HepG2 (cell line): Measurements from ENCODE around the gene SPIRE1. TPM values are rescaled to one million over a fixed set of nuclear protein-coding genes. Genes with fewer than 3 reads are reported as not detected.

Experiments
- CREM ChIP-seq, 2 experiments: sonication (generic) in 1 of 2; formaldehyde crosslinking in 1 of 2; IDR thresholded peaks; 2 replicates each; pipeline versions ENCODE4 v1.4.0 to v1.6.1; 2016 to 2020; ENCODE audit warnings: antibody characterized with exemption in 1 of 2, mild to moderate bottlenecking in 1 of 2, missing genetic modification reagents in 1 of 2
- ELF4 ChIP-seq: sonication (generic); formaldehyde crosslinking; IDR thresholded peaks from 2 replicates; pipeline ENCODE4 v1.5.0; 2020; ENCODE audit warnings: missing genetic modification reagents, mild to moderate bottlenecking, moderate library complexity, borderline replicate concordance
- GABPA ChIP-seq, 2 experiments: IDR thresholded peaks; 2 replicates each; pipeline ENCODE4 v1.6.1; 2011 to 2016; ENCODE audit warnings: low read depth in 2 of 2, low read length in 1 of 2, missing biosample characterization in 1 of 2, missing genetic modification characterization in 1 of 2
- HMG20B ChIP-seq: conservative IDR thresholded peaks from 2 replicates; pipeline ENCODE4 v1.6.1; 2016; ENCODE audit warnings: missing genetic modification reagents, missing compliant biosample characterization
- NR2F2 ChIP-seq: IDR thresholded peaks from 2 replicates; pipeline ENCODE4 v1.6.1; 2012; ENCODE audit warnings: low read depth, inconsistent platforms, borderline replicate concordance
- RFX1 ChIP-seq: fragments of 450-650 bp; IDR thresholded peaks from 2 replicates; pipeline ENCODE4 v1.6.1; 2017
- ZBTB46 ChIP-seq: sonication (generic); formaldehyde crosslinking; IDR thresholded peaks from 2 replicates; pipeline ENCODE4 v1.4.0; 2020; ENCODE audit warnings: mild to moderate bottlenecking, missing genetic modification reagents, borderline replicate concordance
- ZNF24 ChIP-seq: fragments of 450-650 bp; IDR thresholded peaks from 2 replicates; pipeline ENCODE4 v1.6.1; 2017; ENCODE audit warnings: antibody characterized with exemption, mild to moderate bottlenecking
- ZNF260 ChIP-seq: sonication (generic); formaldehyde crosslinking; IDR thresholded peaks from 2 replicates; pipeline ENCODE4 v1.4.0; 2020; ENCODE audit warnings: missing genetic modification reagents, low read depth, mild to moderate bottlenecking, borderline replicate concordance
- ZNF318 ChIP-seq: sonication (generic); formaldehyde crosslinking; IDR thresholded peaks from 2 replicates; pipeline ENCODE4 v1.4.0; 2020; ENCODE audit warnings: mild to moderate bottlenecking, missing genetic modification reagents
- ZNF331 ChIP-seq: sonication (generic); formaldehyde crosslinking; IDR thresholded peaks from 2 replicates; pipeline ENCODE4 v1.4.0; 2020; ENCODE audit warnings: missing genetic modification reagents
- ZNF503 ChIP-seq: sonication (generic); formaldehyde crosslinking; IDR thresholded peaks from 2 replicates; pipeline ENCODE4 v1.4.0; 2020; ENCODE audit warnings: missing genetic modification reagents
- ZNF607 ChIP-seq: sonication (generic); formaldehyde crosslinking; IDR thresholded peaks from 2 replicates; pipeline ENCODE4 v1.5.1; 2020; ENCODE audit warnings: missing genetic modification reagents, mild to moderate bottlenecking, borderline replicate concordance
- polyA plus RNA-seq, 8 experiments: library from polyadenylated mRNA; depleted of rRNA in 3 of 8; stranded (reverse) in 7 of 8; unstranded in 1 of 8; fragments of >200 nt; fragmentation: Illumina TruSeq in 4 of 8; extraction: Trizol in 4 of 8; gene quantifications; 2 replicates each; pipeline versions ENCODE4 v1.2.1 to v1.2.3, GENCODE V29; 2011 to 2016; ENCODE audit warnings: low read depth in 4 of 8, missing spikeins in 1 of 8, mixed read lengths in 1 of 8; ENCODE audit not compliant: insufficient read depth in 1 of 8
- total RNA-seq, 5 experiments: library from RNA; depleted of rRNA; stranded (reverse); fragments of >200 nt; fragmentation: Illumina TruSeq; extraction: Trizol; gene quantifications; 2 replicates each; pipeline ENCODE4 v1.2.3, GENCODE V29; 2016; ENCODE audit warnings: low read depth in 1 of 5
- TF ChIP-seq, protein P1 (sequence below): sonication (generic); formaldehyde crosslinking; IDR thresholded peaks from 2 replicates; pipeline ENCODE4 v1.4.0; 2020; ENCODE audit warnings: mild to moderate bottlenecking, low read depth, missing genetic modification reagents

Gene SPIRE1
- total and polyA plus RNA-seq, 2 of the 13 experiments (the other 11 are each of a cell fraction or from before 2014, with no cell fraction given) = 9.9 to 21.3 TPM

DNA sequence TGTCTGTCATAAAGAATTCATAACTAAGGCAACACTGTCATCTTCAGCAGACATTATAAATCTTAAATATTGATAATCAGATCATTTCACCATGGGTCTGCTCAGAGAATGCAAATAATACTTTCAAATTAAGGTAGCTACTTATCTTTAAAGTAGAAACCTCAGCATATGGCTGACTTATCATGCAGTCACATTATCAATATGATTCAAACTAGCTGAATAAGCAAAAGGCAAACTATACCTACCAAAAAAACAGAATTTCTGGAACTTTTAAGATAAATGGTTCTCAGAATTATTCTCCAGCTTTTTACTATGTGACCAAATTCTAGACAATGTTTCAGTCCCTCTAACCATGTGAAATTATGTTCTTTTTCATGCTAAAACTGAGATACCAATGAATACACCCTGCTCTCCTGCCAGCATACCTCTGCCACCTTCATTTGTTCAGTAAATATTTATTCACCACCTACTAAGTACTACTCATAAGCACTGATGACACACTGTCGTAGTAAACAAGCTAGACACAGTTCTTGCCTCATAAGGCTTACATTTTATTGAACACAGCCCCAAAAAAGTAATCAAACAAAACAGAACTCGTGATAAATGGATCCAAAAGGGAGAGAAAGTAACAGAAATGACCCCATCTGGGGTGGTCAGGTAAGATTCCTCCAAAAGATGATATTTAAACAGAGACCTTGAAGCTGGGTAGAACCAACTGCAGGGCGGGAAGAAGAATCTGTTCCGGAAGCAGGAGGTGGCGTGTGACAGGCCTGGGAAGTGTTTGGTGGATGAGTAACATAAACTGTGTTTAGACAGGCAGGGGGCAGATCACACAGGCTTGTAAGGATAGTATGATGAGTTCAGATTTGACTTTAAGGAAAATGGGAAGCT is 17.7 kb downstream of the SPIRE1 start (continued):
- TF ChIP-seq RFX1 (no peak), ZBTB46 (CRISPR knock-in tag) (no peak), NR2F2 (no peak), ZNF24 (peak; percentile 91), HMG20B (CRISPR knock-in tag) (no peak), ZNF503 (CRISPR knock-in tag) (no peak), ELF4 (CRISPR knock-in tag) (peak; percentile 66; the same call in 1 of the 2 replicates), ZNF331 (no peak), CREM (IDR thresholded peaks at IDR 0.05) (0 out of 2 replicates have a peak, but pooled peaks have one; percentile 17), CREM (CRISPR knock-in tag; IDR thresholded peaks at IDR 0.05) (no peak), ZNF260 (no peak), ZNF607 (CRISPR knock-in tag) (peak; percentile 30; the same call in 1 of the 2 replicates), ZNF318 (no peak), GABPA (IDR thresholded peaks at IDR 0.05; ENCODE audit: low read depth, low read length) (no peak), GABPA (CRISPR knock-in tag; IDR thresholded peaks at IDR 0.05; ENCODE audit: low read depth) (peak; percentile 63)
- TF ChIP-seq, protein P1, sequence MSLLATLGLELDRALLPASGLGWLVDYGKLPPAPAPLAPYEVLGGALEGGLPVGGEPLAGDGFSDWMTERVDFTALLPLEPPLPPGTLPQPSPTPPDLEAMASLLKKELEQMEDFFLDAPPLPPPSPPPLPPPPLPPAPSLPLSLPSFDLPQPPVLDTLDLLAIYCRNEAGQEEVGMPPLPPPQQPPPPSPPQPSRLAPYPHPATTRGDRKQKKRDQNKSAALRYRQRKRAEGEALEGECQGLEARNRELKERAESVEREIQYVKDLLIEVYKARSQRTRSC = no peak
